HL-60 (cell line): ENCODE data around the gene PIAS4.

Source experiments
- DNase-seq, 2 experiments: peaks; one replicate each; pipeline ENCODE4 v3.0.0-alpha.2; 2010 to 2020; ENCODE audit warnings: low read depth in 1 of 2, low spot score in 1 of 2
- H3K27ac ChIP-seq: fragments of 250-450 bp; sonication (Bioruptor Pico); replicated peaks from 2 replicates; pipeline ENCODE4 v1.5.1; 2020; ENCODE audit warnings: mild to moderate bottlenecking, moderate library complexity
- H3K27me3 ChIP-seq: fragments of 250-450 bp; sonication (Bioruptor Pico); 2 replicates; pipeline ENCODE4 v1.5.1; 2021; ENCODE audit warnings: mild to moderate bottlenecking, moderate library complexity; ENCODE audit not compliant: insufficient read depth, poor library complexity, severe bottlenecking
- H3K4me3 ChIP-seq: replicated peaks from 2 replicates; pipeline ENCODE4 v1.5.1; 2011; ENCODE audit warnings: mild to moderate bottlenecking, control low read depth, low read length; ENCODE audit not compliant: insufficient read depth
- GABPA ChIP-seq: IDR thresholded peaks from 2 replicates; pipeline ENCODE4 v1.6.1; 2012; ENCODE audit warnings: low read depth
- POLR2AphosphoS5 ChIP-seq: IDR thresholded peaks from 2 replicates; pipeline ENCODE4 v1.6.1; 2012; ENCODE audit warnings: low read depth
- SPI1 ChIP-seq: IDR thresholded peaks from 2 replicates; pipeline ENCODE4 v1.6.1; 2012; ENCODE audit warnings: low read depth, mild to moderate bottlenecking, borderline replicate concordance
- TF ChIP-seq, protein P1 (sequence below): IDR thresholded peaks from one replicate; pipeline ENCODE4 v1.5.1; 2011; ENCODE audit warnings: low read length, control low read depth, inconsistent platforms; ENCODE audit not compliant: insufficient read depth
- TF ChIP-seq, protein P2 (sequence below): IDR thresholded peaks from 2 replicates; pipeline ENCODE4 v1.6.1; 2012; ENCODE audit warnings: low read depth; ENCODE audit not compliant: insufficient replicate concordance

Gene PIAS4

DNA sequence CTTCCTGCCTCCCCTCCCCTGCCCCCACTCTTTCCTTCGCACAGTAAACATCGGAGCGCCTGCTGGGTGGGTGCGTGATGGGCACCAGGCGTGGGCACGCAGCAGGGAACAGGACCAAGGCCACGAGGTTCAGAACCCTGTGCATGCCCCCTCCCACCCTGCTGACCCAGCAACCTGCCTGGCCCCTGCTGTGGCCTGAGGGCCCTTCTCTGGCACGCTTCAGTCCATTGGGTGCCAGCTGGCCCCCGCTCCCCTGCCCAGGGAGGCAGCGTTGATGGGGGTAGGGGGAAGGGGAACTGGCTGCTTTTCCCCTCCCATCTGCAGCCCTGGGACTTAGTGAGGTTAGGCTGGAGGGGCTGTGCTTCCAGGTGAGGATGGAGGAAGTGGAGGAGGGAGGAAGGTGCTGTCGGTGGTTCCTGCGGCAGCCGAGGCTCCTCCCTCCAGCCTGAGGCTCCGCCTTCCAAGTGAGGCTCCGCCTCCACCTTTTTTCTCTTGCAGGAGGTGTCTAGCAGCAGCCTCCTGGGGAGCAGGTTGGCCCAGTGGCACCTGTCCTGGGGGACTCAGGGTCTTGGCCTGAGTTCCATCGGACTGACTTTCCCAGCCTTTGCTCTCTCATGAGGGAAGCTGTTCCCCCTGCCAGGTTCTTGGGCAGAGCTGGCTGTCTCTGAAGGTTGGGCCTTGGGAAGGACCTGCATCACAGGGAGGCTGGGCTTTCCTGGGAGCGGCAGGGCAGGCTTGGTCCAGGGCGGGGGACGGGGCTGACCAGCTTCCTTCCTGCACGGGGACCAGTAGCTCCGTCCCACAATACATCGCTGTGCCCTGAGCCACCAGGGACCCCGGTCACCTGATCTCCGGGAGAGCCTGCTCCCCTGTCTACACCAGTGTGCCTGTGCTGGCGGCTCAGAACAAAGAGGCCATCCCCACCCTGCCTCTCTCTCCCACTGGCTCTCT is 7.3 kb downstream of the PIAS4 start:
- Histone ChIP-seq H3K27ac (no peak overlapping the region), H3K4me3 (no peak overlapping the region), H3K27me3 (no peaks in the 10 kb centered on the region)
- TF ChIP-seq, protein P1, sequence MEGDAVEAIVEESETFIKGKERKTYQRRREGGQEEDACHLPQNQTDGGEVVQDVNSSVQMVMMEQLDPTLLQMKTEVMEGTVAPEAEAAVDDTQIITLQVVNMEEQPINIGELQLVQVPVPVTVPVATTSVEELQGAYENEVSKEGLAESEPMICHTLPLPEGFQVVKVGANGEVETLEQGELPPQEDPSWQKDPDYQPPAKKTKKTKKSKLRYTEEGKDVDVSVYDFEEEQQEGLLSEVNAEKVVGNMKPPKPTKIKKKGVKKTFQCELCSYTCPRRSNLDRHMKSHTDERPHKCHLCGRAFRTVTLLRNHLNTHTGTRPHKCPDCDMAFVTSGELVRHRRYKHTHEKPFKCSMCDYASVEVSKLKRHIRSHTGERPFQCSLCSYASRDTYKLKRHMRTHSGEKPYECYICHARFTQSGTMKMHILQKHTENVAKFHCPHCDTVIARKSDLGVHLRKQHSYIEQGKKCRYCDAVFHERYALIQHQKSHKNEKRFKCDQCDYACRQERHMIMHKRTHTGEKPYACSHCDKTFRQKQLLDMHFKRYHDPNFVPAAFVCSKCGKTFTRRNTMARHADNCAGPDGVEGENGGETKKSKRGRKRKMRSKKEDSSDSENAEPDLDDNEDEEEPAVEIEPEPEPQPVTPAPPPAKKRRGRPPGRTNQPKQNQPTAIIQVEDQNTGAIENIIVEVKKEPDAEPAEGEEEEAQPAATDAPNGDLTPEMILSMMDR, result no peak
- no peak for TF ChIP-seq SPI1
- no peak for TF ChIP-seq GABPA
- TF ChIP-seq, protein P2, sequence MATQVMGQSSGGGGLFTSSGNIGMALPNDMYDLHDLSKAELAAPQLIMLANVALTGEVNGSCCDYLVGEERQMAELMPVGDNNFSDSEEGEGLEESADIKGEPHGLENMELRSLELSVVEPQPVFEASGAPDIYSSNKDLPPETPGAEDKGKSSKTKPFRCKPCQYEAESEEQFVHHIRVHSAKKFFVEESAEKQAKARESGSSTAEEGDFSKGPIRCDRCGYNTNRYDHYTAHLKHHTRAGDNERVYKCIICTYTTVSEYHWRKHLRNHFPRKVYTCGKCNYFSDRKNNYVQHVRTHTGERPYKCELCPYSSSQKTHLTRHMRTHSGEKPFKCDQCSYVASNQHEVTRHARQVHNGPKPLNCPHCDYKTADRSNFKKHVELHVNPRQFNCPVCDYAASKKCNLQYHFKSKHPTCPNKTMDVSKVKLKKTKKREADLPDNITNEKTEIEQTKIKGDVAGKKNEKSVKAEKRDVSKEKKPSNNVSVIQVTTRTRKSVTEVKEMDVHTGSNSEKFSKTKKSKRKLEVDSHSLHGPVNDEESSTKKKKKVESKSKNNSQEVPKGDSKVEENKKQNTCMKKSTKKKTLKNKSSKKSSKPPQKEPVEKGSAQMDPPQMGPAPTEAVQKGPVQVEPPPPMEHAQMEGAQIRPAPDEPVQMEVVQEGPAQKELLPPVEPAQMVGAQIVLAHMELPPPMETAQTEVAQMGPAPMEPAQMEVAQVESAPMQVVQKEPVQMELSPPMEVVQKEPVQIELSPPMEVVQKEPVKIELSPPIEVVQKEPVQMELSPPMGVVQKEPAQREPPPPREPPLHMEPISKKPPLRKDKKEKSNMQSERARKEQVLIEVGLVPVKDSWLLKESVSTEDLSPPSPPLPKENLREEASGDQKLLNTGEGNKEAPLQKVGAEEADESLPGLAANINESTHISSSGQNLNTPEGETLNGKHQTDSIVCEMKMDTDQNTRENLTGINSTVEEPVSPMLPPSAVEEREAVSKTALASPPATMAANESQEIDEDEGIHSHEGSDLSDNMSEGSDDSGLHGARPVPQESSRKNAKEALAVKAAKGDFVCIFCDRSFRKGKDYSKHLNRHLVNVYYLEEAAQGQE, result no peak
- TF ChIP-seq POLR2AphosphoS5, result no peak
- peak in 1 of 2 experiments; percentile 22 for DNase-seq

DNA sequence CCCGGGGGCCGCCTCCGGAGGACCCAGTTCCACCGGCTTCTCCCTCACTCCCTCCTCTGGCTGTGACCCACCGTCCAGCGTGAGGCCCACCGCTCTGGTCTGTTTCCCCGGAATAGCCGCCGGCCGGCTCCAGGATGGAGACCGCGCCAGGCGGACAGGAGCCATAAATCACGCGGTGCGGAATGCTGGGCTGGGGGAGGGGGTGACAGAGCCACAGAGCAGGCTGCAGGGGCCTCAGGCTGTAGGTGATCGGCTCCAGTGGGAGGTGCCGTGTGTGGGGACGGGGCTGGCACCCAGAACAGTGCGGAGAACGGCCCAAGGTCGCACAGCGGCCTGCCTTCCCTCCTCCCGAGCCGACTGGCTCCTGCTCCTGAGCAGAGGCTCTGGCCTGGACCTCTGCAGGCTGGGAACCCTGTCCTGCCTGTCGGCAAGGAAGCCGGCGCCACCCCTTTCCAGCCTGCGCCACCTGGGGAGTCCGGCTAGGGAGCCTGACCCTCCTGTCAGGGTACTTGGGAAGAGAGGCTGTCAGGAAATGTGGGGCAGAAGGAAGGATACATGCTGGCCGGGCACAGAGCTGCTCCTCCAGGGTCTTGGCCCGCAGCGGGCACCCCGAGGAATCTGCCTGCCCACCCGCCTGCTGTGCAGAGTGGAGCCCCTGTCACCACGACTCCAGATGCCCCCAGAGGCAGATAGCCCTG is 8.3 kb downstream of the PIAS4 start:
- no peak overlapping the region for H3K27ac ChIP-seq
- TF ChIP-seq, protein P2, result no peak
- TF ChIP-seq SPI1 (no peak), GABPA (no peak)
- no peak for DNase-seq
- H3K4me3 ChIP-seq, result no peak overlapping the region
- no peaks in the 10 kb centered on the region for H3K27me3 ChIP-seq

- no peak overlapping the region for H3K27ac ChIP-seq
- TF ChIP-seq POLR2AphosphoS5 (no peak), SPI1 (no peak), GABPA (no peak)
- TF ChIP-seq, protein P1, result no peak
- TF ChIP-seq, protein P2, result no peak
- DNase-seq, result no peak
- no peak overlapping the region for H3K4me3 ChIP-seq
- H3K27me3 ChIP-seq, result no peaks in the 10 kb centered on the region
Observed at GRCh38 chr19:4016486-4016885, 8.9 kb downstream of the PIAS4 start.
